WI38 (cell line): ENCODE measurements around the gene KCNA10.

Source experiments
- H3K4me3 ChIP-seq: 2 replicates; pipeline ENCODE4 v1.5.1; 2011; ENCODE audit warnings: low read depth, mild to moderate bottlenecking, control low read depth, low read length
- TF ChIP-seq, protein P1 (sequence below): IDR thresholded peaks from 2 replicates; pipeline ENCODE4 v1.5.1; 2012; ENCODE audit warnings: low read depth, mild to moderate bottlenecking, control low read depth, low read length

Gene KCNA10

DNA sequence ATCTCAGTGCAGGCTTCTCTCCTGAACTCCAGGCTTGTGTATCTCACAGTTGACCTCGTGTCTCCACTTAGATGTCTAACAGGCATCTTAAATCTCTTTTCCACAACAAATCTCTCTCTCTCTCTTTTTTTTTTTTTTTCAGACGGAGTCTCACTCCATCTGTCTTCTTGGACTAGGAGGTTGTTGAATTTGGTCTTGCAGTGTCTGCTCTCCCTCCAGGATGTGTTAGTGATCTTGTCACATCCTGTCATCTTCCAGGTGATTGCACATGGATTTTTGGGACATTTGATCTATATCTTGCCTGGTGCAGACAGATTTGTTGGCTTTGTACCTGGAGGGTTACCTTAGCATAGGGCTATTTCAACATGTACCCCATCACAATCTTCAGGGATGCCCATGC lies 26.5 kb upstream of the KCNA10 start:
- H3K4me3 ChIP-seq: no peak overlapping the region
- TF ChIP-seq, protein P1, sequence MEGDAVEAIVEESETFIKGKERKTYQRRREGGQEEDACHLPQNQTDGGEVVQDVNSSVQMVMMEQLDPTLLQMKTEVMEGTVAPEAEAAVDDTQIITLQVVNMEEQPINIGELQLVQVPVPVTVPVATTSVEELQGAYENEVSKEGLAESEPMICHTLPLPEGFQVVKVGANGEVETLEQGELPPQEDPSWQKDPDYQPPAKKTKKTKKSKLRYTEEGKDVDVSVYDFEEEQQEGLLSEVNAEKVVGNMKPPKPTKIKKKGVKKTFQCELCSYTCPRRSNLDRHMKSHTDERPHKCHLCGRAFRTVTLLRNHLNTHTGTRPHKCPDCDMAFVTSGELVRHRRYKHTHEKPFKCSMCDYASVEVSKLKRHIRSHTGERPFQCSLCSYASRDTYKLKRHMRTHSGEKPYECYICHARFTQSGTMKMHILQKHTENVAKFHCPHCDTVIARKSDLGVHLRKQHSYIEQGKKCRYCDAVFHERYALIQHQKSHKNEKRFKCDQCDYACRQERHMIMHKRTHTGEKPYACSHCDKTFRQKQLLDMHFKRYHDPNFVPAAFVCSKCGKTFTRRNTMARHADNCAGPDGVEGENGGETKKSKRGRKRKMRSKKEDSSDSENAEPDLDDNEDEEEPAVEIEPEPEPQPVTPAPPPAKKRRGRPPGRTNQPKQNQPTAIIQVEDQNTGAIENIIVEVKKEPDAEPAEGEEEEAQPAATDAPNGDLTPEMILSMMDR: no peak

GRCh38 chr1:110544753-110545152 lies 25.8 kb upstream of the KCNA10 start:
- TF ChIP-seq, protein P1: no peak
- no peak overlapping the region for H3K4me3 ChIP-seq

- no peak overlapping the region for H3K4me3 ChIP-seq
- TF ChIP-seq, protein P1: no peak
Measured at GRCh38 chr1:110542725-110543124, 23.8 kb upstream of the KCNA10 start.

DNA sequence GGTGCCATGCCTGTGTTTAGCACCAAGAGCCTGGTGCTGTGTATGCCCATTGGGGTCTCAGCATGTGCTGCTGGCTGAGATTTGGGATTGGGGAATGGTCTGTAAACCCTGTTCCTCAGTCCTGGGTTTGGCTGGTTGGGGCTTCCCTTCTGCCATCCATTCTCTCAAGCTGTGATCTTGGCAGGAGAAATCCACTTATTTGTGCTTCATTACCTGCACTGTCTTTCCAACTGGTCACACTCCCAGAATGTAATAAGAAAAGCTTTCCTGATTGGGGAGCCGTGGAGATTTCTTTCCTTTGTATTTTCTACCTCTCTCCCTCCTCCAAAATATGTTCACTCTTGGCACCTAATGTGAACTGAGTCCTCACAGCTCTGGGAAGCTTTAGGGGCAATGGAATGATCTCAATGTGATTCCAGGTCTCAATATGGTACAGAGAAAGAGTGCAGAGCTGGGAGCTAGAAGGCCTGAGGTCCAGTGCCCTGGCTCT lies 23.0 kb upstream of the KCNA10 start:
- H3K4me3 ChIP-seq: no peak overlapping the region
- TF ChIP-seq, protein P1: no peak

DNA sequence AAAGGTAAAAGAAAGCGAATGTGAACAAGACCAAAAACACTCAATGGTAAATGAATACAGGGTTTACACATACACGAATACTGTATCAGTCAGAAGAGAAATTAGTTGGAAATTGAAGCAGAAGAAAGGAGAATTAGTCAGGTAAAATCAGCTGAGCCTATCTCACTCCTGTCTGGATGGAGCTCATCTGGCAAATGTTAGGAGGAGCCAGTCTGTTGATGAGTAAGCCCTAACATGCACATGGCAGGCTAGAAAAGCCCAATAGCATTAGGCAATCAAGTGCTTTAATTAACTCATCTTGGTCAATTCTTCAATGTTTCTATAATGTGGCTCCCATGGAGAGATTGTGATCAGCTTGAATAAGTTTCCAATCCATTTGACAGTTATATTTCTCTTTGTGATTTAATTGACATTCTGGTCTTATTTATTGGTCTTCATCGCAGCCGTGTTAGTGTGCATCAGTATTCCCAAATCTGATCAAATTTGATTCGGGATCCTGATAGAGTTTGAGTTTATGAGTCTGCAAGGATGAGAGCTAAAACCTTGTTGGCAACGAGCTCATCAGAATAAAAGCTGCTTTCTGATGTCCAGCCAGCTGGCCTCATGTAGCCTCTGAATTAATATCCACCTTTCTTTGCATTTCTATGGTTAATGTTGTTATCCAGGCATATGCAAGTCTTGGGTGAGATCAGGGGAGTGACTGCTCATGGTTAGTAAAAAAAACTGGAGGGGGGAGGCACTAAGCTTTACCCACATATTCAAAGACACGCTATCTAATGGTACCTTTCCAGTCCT lies 22.1 kb upstream of the KCNA10 start:
- TF ChIP-seq, protein P1: no peak
- H3K4me3 ChIP-seq: no peak overlapping the region

GRCh38 chr1:110538921-110539320 lies 19.9 kb upstream of the KCNA10 start:
- TF ChIP-seq, protein P1: no peak
- H3K4me3 ChIP-seq: no peak overlapping the region

DNA sequence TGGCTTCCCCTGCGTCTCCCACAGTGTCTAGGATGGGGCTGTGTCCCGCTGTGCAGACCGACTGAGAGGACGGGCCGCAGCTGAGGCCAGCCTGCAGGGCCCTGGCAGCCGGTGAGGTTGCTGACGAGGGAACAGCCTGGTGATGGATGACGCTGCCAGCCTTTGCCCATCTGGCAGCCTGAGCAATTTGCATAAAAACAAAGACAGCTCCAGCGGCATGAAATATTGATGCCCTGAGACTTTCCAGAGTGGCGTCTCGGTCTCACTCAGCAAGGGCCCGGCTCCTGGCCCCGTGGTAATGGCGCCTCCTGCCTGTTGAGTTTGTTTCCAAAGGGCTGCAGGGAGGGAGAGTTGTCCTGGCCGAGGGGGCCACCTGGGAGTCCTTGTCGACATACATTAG lies 19.1 kb upstream of the KCNA10 start:
- H3K4me3 ChIP-seq: no peak overlapping the region
- TF ChIP-seq, protein P1: no peak
